ENCODE results near the gene COQ10A. TPM values are rescaled to one million over a fixed set of nuclear protein-coding genes. Genes with fewer than 3 reads are reported as not detected.

The COQ10A gene
- total and polyA plus RNA-seq, 9 of the 15 experiments (the other 6 are each of a cell fraction or from before 2014, with no cell fraction given): 3.1 to 26.4 (median 12.7) TPM

DNA sequence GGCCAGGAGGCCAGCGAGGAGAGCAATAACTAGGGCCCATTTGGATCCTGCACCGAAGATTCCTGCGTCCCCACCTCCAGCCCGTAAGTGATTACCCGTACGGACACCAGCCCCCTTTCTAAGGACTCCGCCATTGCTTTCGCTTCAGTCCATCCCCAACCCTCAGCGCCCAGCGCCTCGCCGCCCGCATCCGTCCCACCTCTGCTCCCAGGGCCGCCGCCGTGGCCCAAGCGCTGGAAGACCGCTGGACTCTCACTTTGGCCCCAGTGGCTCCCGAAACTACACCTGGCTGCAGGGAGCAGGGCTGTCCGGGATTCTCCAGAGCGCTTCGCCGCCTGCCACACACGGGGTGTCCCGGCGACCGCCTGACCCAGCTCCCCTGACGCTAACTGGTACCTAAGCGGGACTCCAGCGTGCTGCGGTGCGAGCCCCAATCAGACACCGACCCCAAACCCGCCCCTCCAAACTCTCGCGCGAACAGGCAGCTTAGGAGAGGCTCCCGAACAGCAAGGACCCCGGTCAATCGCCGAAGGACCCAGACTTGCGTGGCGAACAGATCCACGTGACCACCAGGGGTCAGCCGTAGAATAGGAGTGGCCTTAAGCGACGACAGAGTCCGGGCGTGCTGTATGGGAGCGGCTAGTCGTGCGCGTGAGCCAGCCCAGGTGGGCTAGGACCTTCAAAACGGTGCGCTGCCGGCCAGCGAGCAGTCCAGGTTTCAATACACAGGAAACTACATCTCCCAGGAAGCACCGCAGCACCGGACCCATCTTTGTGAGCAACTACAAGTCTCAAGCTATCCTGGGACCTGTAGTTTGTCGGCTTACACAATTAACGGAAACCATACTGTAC is 49.1 kb downstream of the COQ10A start, which contains the start of gene CNPY2:
Gene CNPY2 (minus strand): TSS at position 367 of the 852 bp plus-strand sequence. CDS start 771 bp downstream, outside the sequence.
- under 1% methylated on average over 54 of the region's 62 CpGs for WGBS (ENCODE audit: insufficient coverage, low coverage, missing lambda C conversion rate)
- H3K36me3 ChIP-seq (ENCODE audit: control insufficient read depth, insufficient read depth, low read length): peaks cover 49% of the 10 kb centered on the region
- intact Hi-C loops (cut with micrococcal nuclease): loop anchor here (1.0 to 5.0 kb wide), 4 partner anchors 17 to 148 kb away; partner anchors contain the start of gene PAN2
- H3K9ac ChIP-seq (ENCODE audit: insufficient read depth in 1 of 2, low read depth in 2 of 2, low read length in 2 of 2): peak within 1 kb of the TSS; percentile 85 to 98
- H3K4me3 ChIP-seq: peak within 1 kb of the TSS; percentile 72
- H3K9me1 ChIP-seq (ENCODE audit: control insufficient read depth, insufficient read depth, low read length): no peaks in the 10 kb centered on the region
- ChIA-PET CTCF (ENCODE audit: low intra/inter-chr PET ratio) (no interaction called here), POLR2A (interaction anchor here (0.7 to 4.2 kb wide), 20 partner anchors 9 to 175 kb away, joined by 3 to 26 read pairs (median 4); partner anchors contain the start of genes IL23A, PAN2 and TIMELESS)
- no peaks in the 10 kb centered on the region for H3K27me3 ChIP-seq (ENCODE audit: control insufficient read depth in 2 of 2, insufficient read depth in 2 of 2, low read length in 2 of 2)
- peak; percentile 94 to 98 (median 95) for DNase-seq (ENCODE audit: extremely low read depth in 1 of 4, low spot score in 3 of 4)
- peak within 1 kb of the TSS; percentile 90 for H3K4me2 ChIP-seq (ENCODE audit: insufficient read depth, low read length)
- H4K20me1 ChIP-seq (replicated peaks; ENCODE audit: control insufficient read depth, insufficient read depth, low read length): no peaks in the 10 kb centered on the region
- H3K4me1 ChIP-seq (replicated peaks in 1 of 2; ENCODE audit: control insufficient read depth in 2 of 2, insufficient read depth in 2 of 2, low read length in 2 of 2): peaks cover 11% of the 10 kb centered on the region in 2 experiments; a peak in 4 of 5 replicates
- H3K79me2 ChIP-seq (ENCODE audit: control insufficient read depth, insufficient read depth, low read length): peaks cover 19% of the 10 kb centered on the region
- in situ Hi-C loops (cut with MboI): no loop called here
- ATAC-seq: peak; percentile 96
- FAIRE-seq: peak; percentile 100
- H3K9me3 ChIP-seq (replicated peaks; ENCODE audit: control insufficient read depth, insufficient read depth, low read depth, low read length): no peaks in the 10 kb centered on the region
- BruUV-seq (replicated peaks): no TSS peak
- peak within 1 kb of the TSS; percentile 77 for H3K27ac ChIP-seq (ENCODE audit: extremely low read depth, low read depth, low read length)
- peak within 1 kb of the TSS; percentile 87 for H2AFZ ChIP-seq (ENCODE audit: low read depth, low read length)
- peak in 1 of 2 experiments; percentile 50; a peak in 1 of 4 replicates for TF ChIP-seq KDM4B (IDR thresholded peaks at IDR 0.05; ENCODE audit: borderline replicate concordance in 2 of 2, low read depth in 1 of 2)
- TF ChIP-seq SMARCC2 (IDR thresholded peaks at IDR 0.05; ENCODE audit: low read depth): no peak
- peak; percentile 95 for TF ChIP-seq EP400 (IDR thresholded peaks at IDR 0.05)
- TF ChIP-seq MEIS2 (IDR thresholded peaks at IDR 0.05; ENCODE audit: partially characterized antibody): peak; percentile 77
- TF ChIP-seq NR1H2 (CRISPR knock-in tag; IDR thresholded peaks at IDR 0.05): no peak
- no peak for TF ChIP-seq BCLAF1 (IDR thresholded peaks at IDR 0.05; ENCODE audit: borderline replicate concordance in 1 of 2, control insufficient read depth in 1 of 2, low read depth in 2 of 2, low read length in 1 of 2)
- TF ChIP-seq, protein P1, sequence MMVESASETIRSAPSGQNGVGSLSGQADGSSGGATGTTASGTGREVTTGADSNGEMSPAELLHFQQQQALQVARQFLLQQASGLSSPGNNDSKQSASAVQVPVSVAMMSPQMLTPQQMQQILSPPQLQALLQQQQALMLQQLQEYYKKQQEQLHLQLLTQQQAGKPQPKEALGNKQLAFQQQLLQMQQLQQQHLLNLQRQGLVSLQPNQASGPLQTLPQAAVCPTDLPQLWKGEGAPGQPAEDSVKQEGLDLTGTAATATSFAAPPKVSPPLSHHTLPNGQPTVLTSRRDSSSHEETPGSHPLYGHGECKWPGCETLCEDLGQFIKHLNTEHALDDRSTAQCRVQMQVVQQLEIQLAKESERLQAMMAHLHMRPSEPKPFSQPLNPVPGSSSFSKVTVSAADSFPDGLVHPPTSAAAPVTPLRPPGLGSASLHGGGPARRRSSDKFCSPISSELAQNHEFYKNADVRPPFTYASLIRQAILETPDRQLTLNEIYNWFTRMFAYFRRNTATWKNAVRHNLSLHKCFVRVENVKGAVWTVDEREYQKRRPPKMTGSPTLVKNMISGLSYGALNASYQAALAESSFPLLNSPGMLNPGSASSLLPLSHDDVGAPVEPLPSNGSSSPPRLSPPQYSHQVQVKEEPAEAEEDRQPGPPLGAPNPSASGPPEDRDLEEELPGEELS (CRISPR knock-in tag; IDR thresholded peaks at IDR 0.05; ENCODE audit: borderline replicate concordance): peak; percentile 89; the same call in 1 of the 2 replicates
- TF ChIP-seq YBX1 (IDR thresholded peaks at IDR 0.05): no peak
- peak; percentile 55; the same call in 1 of the 2 replicates for TF ChIP-seq GABPA (tag; conservative IDR thresholded peaks at IDR 0.05; ENCODE audit: low read depth)
- peak; percentile 26; the same call in 1 of the 2 replicates for TF ChIP-seq ARID1B (IDR thresholded peaks at IDR 0.05)
- TF ChIP-seq RAD21 (CRISPR knock-in tag; conservative IDR thresholded peaks at IDR 0.05 in 1 of 2, IDR thresholded peaks at IDR 0.05 in 1 of 2): peak; percentile 46 to 83
- peak; percentile 80 for TF ChIP-seq GABPB1 (CRISPR knock-in tag; IDR thresholded peaks at IDR 0.05)
- peak; percentile 64; the same call in 1 of the 2 replicates for TF ChIP-seq ZNF589 (CRISPR knock-in tag; IDR thresholded peaks at IDR 0.05; ENCODE audit: low read depth)
- peak; percentile 32; the same call in 1 of the 2 replicates for TF ChIP-seq JUND (IDR thresholded peaks at IDR 0.05; ENCODE audit: borderline replicate concordance, low read depth, low read length)
- TF ChIP-seq JUND (tag; IDR thresholded peaks at IDR 0.05; ENCODE audit: borderline replicate concordance, low read depth, low read length): peak; percentile 66; the same call in 1 of the 3 replicates

Measured in K562 (cell line).